Mammary epithelial cell (primary cell): ENCODE results near the gene KIFC3.

ENCODE experiments used
- EZH2 ChIP-seq: IDR thresholded peaks from 2 replicates; pipeline ENCODE4 v1.6.1; 2012; ENCODE audit warnings: low read length, inconsistent platforms, borderline replicate concordance
- TF ChIP-seq, protein P1 (sequence below), 2 donors: IDR thresholded peaks in 1 of 2; conservative IDR thresholded peaks in 1 of 2; 2 replicates each; pipeline ENCODE4 v1.5.1; 2011 to 2012; ENCODE audit warnings: inconsistent platforms in 2 of 2, low read length in 2 of 2, mild to moderate bottlenecking in 2 of 2, control low read depth in 1 of 2, low read depth in 1 of 2; ENCODE audit not compliant: insufficient read depth in 1 of 2; ENCODE audit errors: extremely low read depth in 1 of 2

DNA sequence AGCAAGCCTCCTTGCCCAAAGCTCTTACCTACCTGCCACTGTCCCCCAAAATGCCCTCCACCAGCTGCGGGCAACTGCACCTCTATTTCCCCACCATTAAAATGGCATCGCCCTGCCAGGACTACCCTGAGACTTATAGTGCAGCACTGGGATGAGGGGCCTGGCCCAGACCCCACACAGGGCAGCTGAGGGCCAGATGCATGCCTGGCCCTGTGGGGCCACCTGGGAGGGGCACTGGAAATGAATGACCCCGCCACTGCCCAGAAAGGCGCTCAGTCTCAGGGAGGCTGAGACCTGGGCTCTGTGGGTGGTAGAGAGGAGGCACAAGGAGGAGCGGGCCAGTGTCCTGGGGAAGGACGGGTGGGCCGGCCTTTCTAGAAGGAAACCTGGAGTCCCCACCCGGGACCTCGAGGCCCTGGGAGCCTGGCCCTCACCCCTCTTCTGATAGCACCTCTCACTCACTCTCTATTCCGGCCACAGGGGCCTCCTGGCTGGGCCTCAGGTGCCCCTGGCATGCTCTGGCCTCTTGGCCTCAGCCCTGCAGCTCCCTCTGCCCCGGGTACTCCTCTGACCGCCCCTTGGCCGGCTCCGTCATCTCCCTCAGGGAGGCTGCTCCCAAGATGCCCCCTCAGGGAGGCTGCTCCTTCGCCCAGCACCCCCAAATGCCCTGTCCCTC, 39.8 kb downstream of the KIFC3 start:
- TF ChIP-seq, protein P1, sequence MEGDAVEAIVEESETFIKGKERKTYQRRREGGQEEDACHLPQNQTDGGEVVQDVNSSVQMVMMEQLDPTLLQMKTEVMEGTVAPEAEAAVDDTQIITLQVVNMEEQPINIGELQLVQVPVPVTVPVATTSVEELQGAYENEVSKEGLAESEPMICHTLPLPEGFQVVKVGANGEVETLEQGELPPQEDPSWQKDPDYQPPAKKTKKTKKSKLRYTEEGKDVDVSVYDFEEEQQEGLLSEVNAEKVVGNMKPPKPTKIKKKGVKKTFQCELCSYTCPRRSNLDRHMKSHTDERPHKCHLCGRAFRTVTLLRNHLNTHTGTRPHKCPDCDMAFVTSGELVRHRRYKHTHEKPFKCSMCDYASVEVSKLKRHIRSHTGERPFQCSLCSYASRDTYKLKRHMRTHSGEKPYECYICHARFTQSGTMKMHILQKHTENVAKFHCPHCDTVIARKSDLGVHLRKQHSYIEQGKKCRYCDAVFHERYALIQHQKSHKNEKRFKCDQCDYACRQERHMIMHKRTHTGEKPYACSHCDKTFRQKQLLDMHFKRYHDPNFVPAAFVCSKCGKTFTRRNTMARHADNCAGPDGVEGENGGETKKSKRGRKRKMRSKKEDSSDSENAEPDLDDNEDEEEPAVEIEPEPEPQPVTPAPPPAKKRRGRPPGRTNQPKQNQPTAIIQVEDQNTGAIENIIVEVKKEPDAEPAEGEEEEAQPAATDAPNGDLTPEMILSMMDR (conservative IDR thresholded peaks at IDR 0.05 in 1 of 2, IDR thresholded peaks at IDR 0.05 in 1 of 2; ENCODE audit: extremely low read depth in 1 of 2, insufficient read depth in 1 of 2, low read depth in 1 of 2, low read length in 2 of 2): no peak
- no peak for TF ChIP-seq EZH2
